ENCODE data around the gene PLK1. TPM values are rescaled to one million over a fixed set of nuclear protein-coding genes. Genes with fewer than 3 reads are reported as not detected.

Gene PLK1
- total and polyA plus RNA-seq, 2 of the 4 experiments (the other 2 are of a cell fraction), result 19.4 to 59.0 TPM

DNA sequence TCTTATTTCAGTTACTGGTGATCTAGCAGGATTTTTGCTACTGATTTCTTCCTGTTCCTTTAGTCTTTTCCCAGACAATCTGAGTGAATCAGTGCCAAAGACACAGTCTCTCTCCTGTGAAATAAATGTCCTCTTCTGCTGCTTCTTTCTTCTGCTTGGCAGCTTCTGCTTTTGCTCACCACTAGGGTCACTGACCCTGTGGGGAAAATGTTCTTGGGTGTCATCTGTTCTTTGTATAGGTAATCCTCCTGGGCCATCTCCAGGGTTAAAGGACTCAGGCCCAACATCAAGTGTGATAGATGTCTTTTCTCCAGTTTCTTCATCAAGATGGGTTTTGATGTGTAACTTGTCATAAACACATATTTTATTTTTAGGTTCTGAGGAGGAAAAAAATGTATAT lies 42.7 kb upstream of the PLK1 start:
- Histone ChIP-seq H4K8ac (ENCODE audit: low read depth in 2 of 2, low read length in 2 of 2) (no peak overlapping the region), H2AK9ac (replicated peaks; ENCODE audit: low read depth, low read length, poor library complexity) (no peak overlapping the region), H3K4me2 (ENCODE audit: low read depth, low read length) (no peak overlapping the region), H2AFZ (replicated peaks; ENCODE audit: low read length, poor library complexity) (no peak overlapping the region), H3K4me3 (ENCODE audit: insufficient read depth, low read depth, low read length) (no peak overlapping the region), H3K9me3 (ENCODE audit: control insufficient read depth, insufficient read depth, low read length) (no peaks in the 10 kb centered on the region), H4K91ac (ENCODE audit: insufficient read depth, low read depth, low read length) (no peak overlapping the region), H4K5ac (ENCODE audit: low read depth, low read length) (no peak overlapping the region), H2AK5ac (ENCODE audit: low read depth, low read length) (no peak overlapping the region), H4K20me1 (ENCODE audit: insufficient read depth, low read length) (no peaks in the 10 kb centered on the region), H2BK5ac (ENCODE audit: low read depth, low read length, poor library complexity, severe bottlenecking) (no peak overlapping the region), H3K9ac (ENCODE audit: low read depth, low read length) (no peak overlapping the region), H3K36me3 (ENCODE audit: control insufficient read depth, insufficient read depth, low read length) (peaks cover 18% of the 10 kb centered on the region), H3K79me1 (ENCODE audit: low read depth in 1 of 2, low read length in 2 of 2) (peaks cover 19 to 22% of the 10 kb centered on the region in 2 experiments), H3K56ac (ENCODE audit: extremely low read depth, insufficient read depth, low read length) (no peak overlapping the region), H3K4ac (ENCODE audit: low read depth, low read length) (no peak overlapping the region), H3K14ac (replicated peaks; ENCODE audit: low read depth, low read length) (no peak overlapping the region), H3K9me1 (ENCODE audit: insufficient read depth, low read length) (no peaks in the 10 kb centered on the region), H3K27ac (ENCODE audit: insufficient read depth, low read length) (no peak overlapping the region), H3K18ac (ENCODE audit: low read depth, low read length) (no peak overlapping the region), H3K4me1 (ENCODE audit: control insufficient read depth, insufficient read depth, low read length) (peaks cover 4% of the 10 kb centered on the region; the same call in 1 of the 2 replicates), H2BK120ac (ENCODE audit: low read depth, low read length) (no peak overlapping the region), H3K27me3 (ENCODE audit: control insufficient read depth, insufficient read depth, low read length) (no peaks in the 10 kb centered on the region), H2BK20ac (ENCODE audit: low read depth, low read length) (no peak overlapping the region), H2BK15ac (ENCODE audit: low read depth, low read length) (no peak overlapping the region), H3K23ac (ENCODE audit: low read depth, low read length) (no peak overlapping the region)
- POLR2A ChIA-PET (ENCODE audit: unreplicated experiment), result no interaction called here
- DNase-seq (no peak), ATAC-seq (ENCODE audit: low read depth) (no peak)
- TF ChIP-seq, protein P1, sequence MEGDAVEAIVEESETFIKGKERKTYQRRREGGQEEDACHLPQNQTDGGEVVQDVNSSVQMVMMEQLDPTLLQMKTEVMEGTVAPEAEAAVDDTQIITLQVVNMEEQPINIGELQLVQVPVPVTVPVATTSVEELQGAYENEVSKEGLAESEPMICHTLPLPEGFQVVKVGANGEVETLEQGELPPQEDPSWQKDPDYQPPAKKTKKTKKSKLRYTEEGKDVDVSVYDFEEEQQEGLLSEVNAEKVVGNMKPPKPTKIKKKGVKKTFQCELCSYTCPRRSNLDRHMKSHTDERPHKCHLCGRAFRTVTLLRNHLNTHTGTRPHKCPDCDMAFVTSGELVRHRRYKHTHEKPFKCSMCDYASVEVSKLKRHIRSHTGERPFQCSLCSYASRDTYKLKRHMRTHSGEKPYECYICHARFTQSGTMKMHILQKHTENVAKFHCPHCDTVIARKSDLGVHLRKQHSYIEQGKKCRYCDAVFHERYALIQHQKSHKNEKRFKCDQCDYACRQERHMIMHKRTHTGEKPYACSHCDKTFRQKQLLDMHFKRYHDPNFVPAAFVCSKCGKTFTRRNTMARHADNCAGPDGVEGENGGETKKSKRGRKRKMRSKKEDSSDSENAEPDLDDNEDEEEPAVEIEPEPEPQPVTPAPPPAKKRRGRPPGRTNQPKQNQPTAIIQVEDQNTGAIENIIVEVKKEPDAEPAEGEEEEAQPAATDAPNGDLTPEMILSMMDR (conservative IDR thresholded peaks at IDR 0.05; ENCODE audit: low read depth, low read length), result no peak
- TF ChIP-seq MXI1 (IDR thresholded peaks at IDR 0.05; ENCODE audit: borderline replicate concordance, low read depth, low read length), result no peak
- TF ChIP-seq MAZ (IDR thresholded peaks at IDR 0.05; ENCODE audit: borderline replicate concordance, low read depth, low read length), result no peak
- no peak for TF ChIP-seq SMC3 (IDR thresholded peaks at IDR 0.05; ENCODE audit: low read depth, low read length)
- no peak for TF ChIP-seq FOS (IDR thresholded peaks at IDR 0.05; ENCODE audit: low read depth, low read length)
- in situ Hi-C loops (cut with MboI; ENCODE audit: low sequenced_read_pairs) (no loop called here), intact Hi-C loops (cut with micrococcal nuclease) (no loop called here), dilution Hi-C loops (cut with HindIII; ENCODE audit: low sequenced_read_pairs, unreplicated experiment) (no loop called here)
- CTCF ChIA-PET, result no interaction called here
- no TSS peak for BruUV-seq (replicated peaks)

All from IMR-90 (cell line).